Measurements from ENCODE around the gene TMC2.
"Not testable (repeated sequence)": the region's sequence is repeated elsewhere in the genome, so short reads cannot be mapped to it uniquely, and the experiment has no call there.

Gene TMC2

GRCh38 chr20:2536560-2536986 is at the start of gene TMC2:
Gene TMC2, plus strand, starts transcription at chr20:2536573. Its CDS starts 49 bp downstream, at chr20:2536622.
- no peak for DNase-seq

- not testable (repeated sequence) for DNase-seq
Measured at GRCh38 chr20:2502808-2503384, 33.5 kb upstream of the TMC2 start.

- DNase-seq: not testable (repeated sequence)
Measured at GRCh38 chr20:2504803-2505202, 31.6 kb upstream of the TMC2 start.

- not testable (repeated sequence) for DNase-seq
Measured at GRCh38 chr20:2506426-2506825, 29.9 kb upstream of the TMC2 start.

GRCh38 chr20:2507464-2507863 is 28.9 kb upstream of the TMC2 start:
- DNase-seq: no peak

- no peak for DNase-seq
Measured at GRCh38 chr20:2507875-2508630, 28.3 kb upstream of the TMC2 start.

DNA sequence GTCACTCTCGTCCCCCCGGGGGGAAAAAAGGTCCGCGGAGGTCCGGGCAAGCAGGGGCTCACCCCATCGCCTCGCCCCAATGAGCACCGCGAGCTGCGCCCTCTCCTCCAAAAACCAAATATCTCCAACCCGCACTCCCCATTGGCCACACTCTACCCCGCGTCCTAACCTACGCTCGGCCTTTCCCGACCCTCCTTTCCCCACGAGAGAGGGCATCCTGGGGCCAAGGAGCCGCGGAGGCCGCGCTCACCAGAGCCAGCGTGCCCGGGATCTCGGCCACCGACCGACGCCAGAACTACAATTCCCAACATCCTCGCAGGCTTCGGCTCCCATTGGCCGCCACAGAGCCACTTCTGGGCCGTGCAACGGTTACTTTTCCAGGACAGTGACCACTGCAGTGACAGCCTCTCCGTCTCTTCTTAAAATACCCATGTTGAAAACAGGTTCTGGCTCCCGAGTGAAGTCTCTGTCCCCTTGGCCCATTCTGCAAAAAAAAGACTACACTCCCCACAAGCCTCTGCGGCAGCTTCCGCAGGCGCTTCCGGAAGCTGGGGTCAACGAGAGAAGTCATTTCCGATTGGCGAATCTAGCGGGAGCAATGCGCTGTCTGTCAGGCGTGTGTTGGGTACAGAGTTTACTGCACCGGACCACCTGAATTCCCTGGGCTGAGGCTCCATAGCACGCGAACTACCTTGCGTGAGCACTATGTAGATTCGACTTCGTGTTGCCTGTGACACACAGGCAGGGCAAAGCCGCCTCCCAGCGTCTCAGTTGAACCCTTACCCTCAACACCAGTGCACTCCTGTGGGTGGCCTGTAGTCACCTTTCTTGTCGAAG is 27.5 kb upstream of the TMC2 start, which contains the start of gene ZNF343:
TSS of gene ZNF343 (minus strand) at position 285 of the 837 bp plus-strand sequence. CDS start 15,020 bp downstream, outside the sequence.
- DNase-seq: peak; percentile 74

GRCh38 chr20:2509468-2509781 is 26.9 kb upstream of the TMC2 start:
- DNase-seq: no peak

GRCh38 chr20:2509794-2510193 is 26.6 kb upstream of the TMC2 start:
- no peak for DNase-seq

- no peak for DNase-seq
Measured at GRCh38 chr20:2515203-2515602, 21.2 kb upstream of the TMC2 start.

DNA sequence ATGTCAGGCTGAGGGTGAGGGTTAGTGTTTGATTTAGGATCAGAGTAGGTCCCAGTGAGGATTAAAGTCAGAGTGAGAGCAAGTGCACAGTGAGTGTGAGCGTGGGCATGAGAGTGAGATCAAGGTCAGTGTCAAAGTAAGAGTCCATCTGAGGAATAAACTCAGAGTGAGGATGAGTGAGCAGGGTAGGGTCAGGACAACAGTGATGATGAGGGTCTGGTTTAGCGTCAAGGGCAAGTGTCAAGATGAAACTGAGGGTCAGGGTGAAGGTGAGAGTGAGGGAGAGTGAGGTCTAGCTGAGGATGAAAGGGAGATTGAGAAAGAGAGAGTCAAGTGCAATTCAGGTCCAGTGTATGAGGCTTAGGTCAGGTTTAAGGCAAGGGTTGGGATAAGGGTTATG is 20.0 kb upstream of the TMC2 start:
- no peak for DNase-seq

- DNase-seq: no peak
Measured at GRCh38 chr20:2518096-2518495, 18.3 kb upstream of the TMC2 start.

- DNase-seq: no peak
Measured at GRCh38 chr20:2518558-2518957, 17.8 kb upstream of the TMC2 start.

DNA sequence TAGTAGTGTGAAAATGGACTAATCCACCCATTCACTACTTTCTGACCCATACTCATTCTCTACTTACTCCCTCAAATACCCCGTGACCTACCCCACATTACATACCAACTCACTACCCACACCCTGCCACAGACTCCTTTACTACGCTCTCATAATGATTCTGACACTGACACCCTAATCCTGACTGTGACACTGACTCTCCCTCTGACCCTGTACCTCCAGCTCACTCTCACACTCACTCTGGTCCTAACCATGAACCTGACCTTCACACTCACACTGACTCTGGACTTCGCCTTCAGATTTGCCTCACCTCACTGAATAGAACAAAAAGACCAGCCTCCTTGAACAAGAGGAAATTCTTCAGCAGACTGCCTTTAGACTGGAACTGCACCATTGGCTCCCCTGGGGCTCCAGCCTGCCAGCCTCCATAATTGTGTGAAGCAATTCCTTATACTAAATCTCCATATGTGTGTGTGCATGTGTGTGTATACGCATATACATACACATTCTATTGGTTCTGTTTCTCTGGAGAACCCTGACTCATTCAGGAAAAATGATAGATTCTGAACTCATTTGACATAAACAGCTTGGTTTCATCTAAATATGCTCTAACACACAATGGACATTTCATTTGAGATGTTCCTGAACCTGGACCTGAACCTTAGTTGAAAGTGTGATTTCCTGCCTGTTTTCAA is 17.1 kb upstream of the TMC2 start:
- no peak for DNase-seq

GRCh38 chr20:2520617-2521016 is 15.8 kb upstream of the TMC2 start:
- no peak for DNase-seq

DNA sequence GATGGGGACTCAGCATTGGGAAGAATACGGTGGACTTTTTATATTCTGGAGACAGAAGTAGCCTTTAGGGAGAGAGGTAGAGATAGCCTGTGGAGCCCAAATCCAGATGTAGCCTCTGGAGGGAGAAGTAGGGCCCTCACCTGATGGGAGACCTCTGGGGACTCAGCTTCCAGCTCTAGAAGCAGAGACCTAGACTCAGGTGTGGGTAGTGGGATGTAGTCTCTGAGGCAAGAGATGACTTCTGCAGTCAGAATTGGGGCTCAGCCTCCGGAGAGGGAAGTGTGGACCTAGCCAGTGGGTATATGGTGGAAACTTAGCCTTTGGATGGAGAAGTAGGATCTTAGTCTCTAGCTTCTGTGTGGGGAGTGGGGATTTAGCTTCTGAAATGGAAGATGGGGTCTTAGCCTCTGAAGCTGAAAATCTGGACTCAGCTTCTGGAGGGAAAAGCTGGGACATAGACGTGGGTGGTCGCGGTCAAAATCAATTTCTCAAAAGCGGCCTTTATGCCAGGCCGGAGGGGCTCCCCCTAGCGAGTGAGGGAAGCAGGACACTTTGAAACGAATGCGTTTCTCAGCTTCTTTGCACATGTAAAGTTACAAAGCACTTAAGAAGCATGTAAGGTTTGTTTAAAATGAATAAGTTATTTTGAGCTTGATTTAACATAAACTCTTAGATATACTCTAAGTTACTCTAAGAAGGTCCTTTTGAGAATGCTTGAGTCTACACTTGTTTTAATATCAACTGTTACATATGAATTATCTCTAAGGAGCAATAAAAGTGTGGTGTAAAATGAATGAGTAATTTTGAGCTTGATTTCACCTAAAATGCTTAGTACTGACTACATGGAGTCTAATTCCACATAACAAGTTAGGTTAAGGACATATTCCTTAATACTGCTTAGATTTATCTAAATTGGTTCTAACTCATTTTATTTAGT is 14.7 kb upstream of the TMC2 start:
- DNase-seq: no peak

GRCh38 chr20:2522826-2523429 is 13.4 kb upstream of the TMC2 start:
- not testable (repeated sequence) for DNase-seq

- peak; percentile 71 to 77 for DNase-seq
Measured at GRCh38 chr20:2523919-2524708, 12.3 kb upstream of the TMC2 start.

DNA sequence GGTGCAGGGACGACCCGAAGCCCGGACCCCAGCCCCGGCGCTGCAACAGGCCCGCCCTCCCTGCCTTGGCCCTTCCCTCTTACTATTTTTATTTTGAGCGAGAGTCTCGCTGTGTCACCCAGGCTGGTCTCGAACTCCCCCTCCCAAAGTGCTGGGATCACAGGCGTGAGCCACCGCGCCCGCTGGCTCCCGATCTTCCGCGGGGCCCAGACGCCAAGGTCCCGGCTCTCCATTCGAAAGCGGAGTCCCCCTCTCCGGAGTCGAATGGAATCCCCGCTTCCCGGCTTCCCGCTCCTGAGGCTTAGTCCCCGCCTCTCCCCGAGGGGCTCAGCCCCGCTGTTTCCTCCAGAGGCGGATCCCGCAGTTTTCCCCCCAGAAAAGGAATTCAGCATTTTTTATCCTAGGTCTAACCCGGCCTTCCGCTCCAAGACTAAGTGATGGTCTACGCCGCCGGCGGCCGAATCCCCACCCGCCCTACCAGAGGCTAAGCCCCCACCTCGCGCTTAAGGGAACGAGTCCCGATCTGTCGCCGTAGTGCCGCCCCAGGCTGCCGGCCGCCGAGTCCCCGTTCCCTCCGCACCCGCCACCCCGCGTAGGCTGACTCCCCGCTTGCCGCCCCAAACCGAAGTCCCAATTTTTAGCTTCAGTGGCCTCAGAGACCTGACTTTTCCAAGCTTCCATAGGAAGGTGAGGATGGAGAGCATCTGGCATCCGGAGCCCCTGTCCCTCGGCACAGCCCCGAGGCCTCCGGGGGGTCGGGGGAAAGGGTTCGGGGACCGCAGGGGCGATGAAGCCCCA is 11.5 kb upstream of the TMC2 start:
- peak; percentile 44 to 73 for DNase-seq

DNA sequence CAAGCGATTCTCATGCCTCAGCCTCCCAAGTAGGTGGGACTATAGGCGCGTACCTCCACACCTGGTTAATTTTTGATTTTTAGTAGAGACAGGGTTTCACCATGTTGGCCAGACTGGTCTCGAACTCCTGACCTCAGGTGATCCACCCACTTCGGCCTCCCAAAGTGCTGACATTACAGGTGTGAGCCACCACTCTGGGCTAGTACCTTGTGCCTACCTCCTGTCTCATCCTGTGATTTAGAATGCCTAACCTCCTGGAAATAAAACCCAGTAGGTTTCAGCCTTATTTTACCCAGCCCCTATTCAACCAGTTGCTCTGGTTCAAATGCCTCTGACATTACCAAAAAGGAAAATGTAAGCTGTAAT is 10.2 kb upstream of the TMC2 start:
- not testable (repeated sequence) for DNase-seq
